H7 (cell line): Measurements from ENCODE around the gene IGFBP5. TPM values are rescaled to one million over a fixed set of nuclear protein-coding genes. Genes with fewer than 3 reads are reported as not detected.

Experiments
- DNase-seq: peaks from one replicate; pipeline ENCODE4 v3.0.0; 2012
- H3K27me3 ChIP-seq: 2 replicates; pipeline ENCODE4 v1.6.0; 2011; ENCODE audit warnings: mild to moderate bottlenecking, low read length; ENCODE audit not compliant: control insufficient read depth, insufficient read depth
- H3K36me3 ChIP-seq: replicated peaks from 2 replicates; pipeline ENCODE4 v1.5.1; 2011; ENCODE audit warnings: low read length; ENCODE audit not compliant: control insufficient read depth, insufficient read depth
- H3K4me3 ChIP-seq: 2 replicates; pipeline ENCODE4 v1.5.1; 2011; ENCODE audit warnings: low read depth, mild to moderate bottlenecking, control low read depth, low read length, moderate library complexity; ENCODE audit not compliant: insufficient read depth
- total RNA-seq: library from RNA; depleted of rRNA; stranded (reverse); fragments of >200 nt; shearing (Covaris generic); gene quantifications from 2 replicates; pipeline ENCODE4 v1.2.3, GENCODE V29; 2014

IGFBP5 gene
- total RNA-seq, 1 experiment from 2014 or later = 10.2 TPM

- no peaks in the 10 kb centered on the region for H3K36me3 ChIP-seq
- 0 out of 2 replicates have a peak, but pooled peaks cover 1% of the 10 kb centered on the region for H3K27me3 ChIP-seq
- no peak overlapping the region for H3K4me3 ChIP-seq
- no peak for DNase-seq
Measured at GRCh38 chr2:216727346-216728122, 32.2 kb upstream of the IGFBP5 start.

- Histone ChIP-seq H3K27me3 (no peaks in the 10 kb centered on the region), H3K36me3 (no peaks in the 10 kb centered on the region)
- no peak for DNase-seq
Measured at GRCh38 chr2:216724190-216724589, 28.8 kb upstream of the IGFBP5 start.

GRCh38 chr2:216721141-216721540, 25.8 kb upstream of the IGFBP5 start:
- H3K36me3 ChIP-seq = no peaks in the 10 kb centered on the region
- H3K4me3 ChIP-seq = no peak overlapping the region
- H3K27me3 ChIP-seq = no peaks in the 10 kb centered on the region
- no peak for DNase-seq

More at GRCh38 chr2:216724190-216724589, 28.8 kb upstream of the IGFBP5 start:
- no peak overlapping the region for H3K4me3 ChIP-seq

GRCh38 chr2:216720722-216721121, 25.4 kb upstream of the IGFBP5 start:
- no peaks in the 10 kb centered on the region for H3K36me3 ChIP-seq
- no peaks in the 10 kb centered on the region for H3K27me3 ChIP-seq
- no peak for DNase-seq
- H3K4me3 ChIP-seq = no peak overlapping the region

- Histone ChIP-seq H3K36me3 (no peaks in the 10 kb centered on the region), H3K4me3 (no peak overlapping the region), H3K27me3 (no peaks in the 10 kb centered on the region)
- no peak for DNase-seq
Measured at GRCh38 chr2:216717907-216718615, 22.7 kb upstream of the IGFBP5 start.

GRCh38 chr2:216717491-216717901, 22.1 kb upstream of the IGFBP5 start:
- no peaks in the 10 kb centered on the region for H3K27me3 ChIP-seq
- H3K4me3 ChIP-seq = no peak overlapping the region
- no peaks in the 10 kb centered on the region for H3K36me3 ChIP-seq
- peak; percentile 50 for DNase-seq

GRCh38 chr2:216716109-216716508, 20.8 kb upstream of the IGFBP5 start:
- H3K4me3 ChIP-seq = no peak overlapping the region
- no peaks in the 10 kb centered on the region for H3K36me3 ChIP-seq
- DNase-seq = no peak
- H3K27me3 ChIP-seq = no peaks in the 10 kb centered on the region

GRCh38 chr2:216715402-216715974, 20.1 kb upstream of the IGFBP5 start:
- no peak for DNase-seq
- no peak overlapping the region for H3K4me3 ChIP-seq
- H3K27me3 ChIP-seq = no peaks in the 10 kb centered on the region
- H3K36me3 ChIP-seq = no peaks in the 10 kb centered on the region

- H3K4me3 ChIP-seq = no peak overlapping the region
- no peaks in the 10 kb centered on the region for H3K27me3 ChIP-seq
- H3K36me3 ChIP-seq = no peaks in the 10 kb centered on the region
- DNase-seq = no peak
Measured at GRCh38 chr2:216714376-216714775, 19.0 kb upstream of the IGFBP5 start.

GRCh38 chr2:216713691-216714336, 18.5 kb upstream of the IGFBP5 start:
- no peaks in the 10 kb centered on the region for H3K27me3 ChIP-seq
- no peaks in the 10 kb centered on the region for H3K36me3 ChIP-seq
- no peak for DNase-seq
- no peak overlapping the region for H3K4me3 ChIP-seq

- DNase-seq = no peak
- Histone ChIP-seq H3K27me3 (no peaks in the 10 kb centered on the region), H3K4me3 (no peak overlapping the region), H3K36me3 (no peaks in the 10 kb centered on the region)
Measured at GRCh38 chr2:216711348-216711747, 16.0 kb upstream of the IGFBP5 start.

- no peaks in the 10 kb centered on the region for H3K36me3 ChIP-seq
- no peak overlapping the region for H3K4me3 ChIP-seq
- no peaks in the 10 kb centered on the region for H3K27me3 ChIP-seq
- DNase-seq = no peak
Measured at GRCh38 chr2:216710551-216711301, 15.4 kb upstream of the IGFBP5 start.

- H3K36me3 ChIP-seq = no peaks in the 10 kb centered on the region
- no peak for DNase-seq
- H3K27me3 ChIP-seq = no peaks in the 10 kb centered on the region
- no peak overlapping the region for H3K4me3 ChIP-seq
Measured at GRCh38 chr2:216702756-216703155, 7.4 kb upstream of the IGFBP5 start.

GRCh38 chr2:216701544-216701943, 6.2 kb upstream of the IGFBP5 start:
- no peaks in the 10 kb centered on the region for H3K36me3 ChIP-seq
- no peaks in the 10 kb centered on the region; the same call in 1 of the 2 replicates for H3K27me3 ChIP-seq
- no peak overlapping the region for H3K4me3 ChIP-seq
- no peak for DNase-seq
